Muscle layer of duodenum (tissue), 2 donors: Measurements from ENCODE around the gene CATSPER1.

Source experiments
- H3K27ac ChIP-seq: one replicate; pipeline ENCODE4 v1.7.0; 2013; ENCODE audit warnings: mild to moderate bottlenecking, low read length
- H3K27me3 ChIP-seq: one replicate; pipeline ENCODE4 v1.7.0; 2013; ENCODE audit warnings: low read depth, mild to moderate bottlenecking, control low read depth, low read length
- H3K36me3 ChIP-seq, 2 donors: one replicate each; pipeline ENCODE4 v1.7.0; 2013; ENCODE audit warnings: low read length in 2 of 2, control low read depth in 1 of 2, mild to moderate bottlenecking in 1 of 2; ENCODE audit not compliant: insufficient read depth in 2 of 2, control insufficient read depth in 1 of 2
- H3K4me1 ChIP-seq, 2 donors: one replicate each; pipeline ENCODE4 v1.7.0; 2013; ENCODE audit warnings: low read length in 2 of 2, mild to moderate bottlenecking in 2 of 2, control low read depth in 1 of 2, moderate library complexity in 1 of 2; ENCODE audit not compliant: insufficient read depth in 2 of 2, control insufficient read depth in 1 of 2
- H3K4me3 ChIP-seq, 2 donors: one replicate each; pipeline ENCODE4 v1.7.0; 2013; ENCODE audit warnings: low read length in 2 of 2, low read depth in 1 of 2, mild to moderate bottlenecking in 1 of 2
- H3K9me3 ChIP-seq, 2 donors: one replicate each; pipeline ENCODE4 v1.7.0; 2013; ENCODE audit warnings: low read length in 2 of 2, control low read depth in 1 of 2, mild to moderate bottlenecking in 1 of 2; ENCODE audit not compliant: control insufficient read depth in 1 of 2
- donor health status: healthy.

Gene CATSPER1

GRCh38 chr11:65976216-65977176, 49.8 kb downstream of the CATSPER1 start:
- Histone ChIP-seq H3K4me3 (no peak overlapping the region), H3K27me3 (no peaks in the 10 kb centered on the region), H3K9me3 (no peaks in the 10 kb centered on the region), H3K27ac (no peak overlapping the region), H3K36me3 (peaks cover 17 to 53% of the 10 kb centered on the region in 2 donors), H3K4me1 (no peaks in the 10 kb centered on the region)

DNA sequence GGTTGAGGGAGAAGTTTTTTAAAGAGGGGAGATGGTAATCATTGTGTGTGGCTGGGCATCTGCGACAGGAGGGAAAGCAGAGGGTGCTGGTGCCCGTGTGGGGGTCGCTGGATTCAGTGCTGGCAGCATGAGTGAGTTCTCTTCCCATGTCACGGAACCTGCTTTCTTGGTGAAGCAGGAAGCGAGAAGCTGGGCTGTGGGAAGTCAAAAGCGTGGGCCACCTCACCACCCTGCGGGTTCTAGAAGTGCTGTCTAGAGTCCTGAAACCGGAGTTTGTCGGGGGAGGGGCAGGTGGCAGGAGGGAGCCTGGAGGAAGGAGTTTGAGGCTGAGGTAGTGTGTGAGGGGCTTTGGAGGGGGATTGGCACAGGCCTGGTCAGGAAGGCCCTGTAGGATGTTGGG, 50.5 kb downstream of the CATSPER1 start:
- Histone ChIP-seq H3K9me3 (no peaks in the 10 kb centered on the region), H3K36me3 (peaks cover 17 to 53% of the 10 kb centered on the region in 2 donors), H3K4me3 (no peak overlapping the region), H3K4me1 (no peaks in the 10 kb centered on the region), H3K27ac (no peak overlapping the region), H3K27me3 (no peaks in the 10 kb centered on the region)

GRCh38 chr11:65973439-65974110, 52.7 kb downstream of the CATSPER1 start:
- no peak overlapping the region for H3K4me3 ChIP-seq
- no peaks in the 10 kb centered on the region for H3K27me3 ChIP-seq
- H3K4me1 ChIP-seq, result peaks cover 0 to 3% of the 10 kb centered on the region in 2 donors
- H3K36me3 ChIP-seq, result peaks cover 22 to 60% of the 10 kb centered on the region in 2 donors
- H3K27ac ChIP-seq, result no peak overlapping the region
- H3K9me3 ChIP-seq, result no peaks in the 10 kb centered on the region

GRCh38 chr11:65972116-65972515, 54.2 kb downstream of the CATSPER1 start:
- H3K27ac ChIP-seq, result no peak overlapping the region
- peaks cover 0 to 3% of the 10 kb centered on the region in 2 donors for H3K4me1 ChIP-seq
- H3K27me3 ChIP-seq, result no peaks in the 10 kb centered on the region
- H3K4me3 ChIP-seq, result no peak overlapping the region
- H3K9me3 ChIP-seq, result no peaks in the 10 kb centered on the region
- H3K36me3 ChIP-seq, result peaks cover 23 to 60% of the 10 kb centered on the region in 2 donors

- peaks cover 0 to 9% of the 10 kb centered on the region in 2 donors for H3K4me1 ChIP-seq
- peaks cover 54 to 81% of the 10 kb centered on the region in 2 donors for H3K36me3 ChIP-seq
- H3K9me3 ChIP-seq, result no peaks in the 10 kb centered on the region
- H3K27ac ChIP-seq, result no peak overlapping the region
- H3K4me3 ChIP-seq, result no peak overlapping the region
- no peaks in the 10 kb centered on the region for H3K27me3 ChIP-seq
Measured at GRCh38 chr11:65968600-65969482, 57.4 kb downstream of the CATSPER1 start.

- peaks cover 52 to 78% of the 10 kb centered on the region in 2 donors for H3K36me3 ChIP-seq
- H3K27me3 ChIP-seq, result no peaks in the 10 kb centered on the region
- peaks cover 8 to 23% of the 10 kb centered on the region in 2 donors for H3K4me1 ChIP-seq
- no peak overlapping the region for H3K27ac ChIP-seq
- no peaks in the 10 kb centered on the region for H3K9me3 ChIP-seq
- no peak overlapping the region for H3K4me3 ChIP-seq
Measured at GRCh38 chr11:65967329-65967934, 58.8 kb downstream of the CATSPER1 start.
